ENCODE results near the gene SBF1. TPM values are rescaled to one million over a fixed set of nuclear protein-coding genes. Genes with fewer than 3 reads are reported as not detected.

Gene SBF1
- total and polyA plus RNA-seq, 7 donors: 42.1 to 98.0 (median 75.3) TPM

GRCh38 chr22:50467341-50467740 lies 7.5 kb downstream of the SBF1 start:
- intact Hi-C loops (cut with DNase I): no loop called here
- H3K27me3 ChIP-seq (ENCODE audit: insufficient read depth in 3 of 3, low read length in 2 of 3): no peaks in the 10 kb centered on the region
- peaks cover 3 to 54% of the 10 kb centered on the region in 2 donors for H3K36me3 ChIP-seq (ENCODE audit: insufficient read depth in 1 of 2, low read depth in 1 of 2)
- H3K9me3 ChIP-seq: no peaks in the 10 kb centered on the region
- H3K4me3 ChIP-seq: no peak overlapping the region
- no peak for DNase-seq
- 90 to 92% (median 91%) methylated on average over 19 to 24 of the region's 24 CpGs for WGBS, 3 donors
- peaks cover 35% of the 10 kb centered on the region for H3K4me1 ChIP-seq
- H3K27ac ChIP-seq: no peak overlapping the region
- ATAC-seq: no peak
- TF ChIP-seq, protein P1, sequence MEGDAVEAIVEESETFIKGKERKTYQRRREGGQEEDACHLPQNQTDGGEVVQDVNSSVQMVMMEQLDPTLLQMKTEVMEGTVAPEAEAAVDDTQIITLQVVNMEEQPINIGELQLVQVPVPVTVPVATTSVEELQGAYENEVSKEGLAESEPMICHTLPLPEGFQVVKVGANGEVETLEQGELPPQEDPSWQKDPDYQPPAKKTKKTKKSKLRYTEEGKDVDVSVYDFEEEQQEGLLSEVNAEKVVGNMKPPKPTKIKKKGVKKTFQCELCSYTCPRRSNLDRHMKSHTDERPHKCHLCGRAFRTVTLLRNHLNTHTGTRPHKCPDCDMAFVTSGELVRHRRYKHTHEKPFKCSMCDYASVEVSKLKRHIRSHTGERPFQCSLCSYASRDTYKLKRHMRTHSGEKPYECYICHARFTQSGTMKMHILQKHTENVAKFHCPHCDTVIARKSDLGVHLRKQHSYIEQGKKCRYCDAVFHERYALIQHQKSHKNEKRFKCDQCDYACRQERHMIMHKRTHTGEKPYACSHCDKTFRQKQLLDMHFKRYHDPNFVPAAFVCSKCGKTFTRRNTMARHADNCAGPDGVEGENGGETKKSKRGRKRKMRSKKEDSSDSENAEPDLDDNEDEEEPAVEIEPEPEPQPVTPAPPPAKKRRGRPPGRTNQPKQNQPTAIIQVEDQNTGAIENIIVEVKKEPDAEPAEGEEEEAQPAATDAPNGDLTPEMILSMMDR (IDR thresholded peaks at IDR 0.05): no peak

DNA sequence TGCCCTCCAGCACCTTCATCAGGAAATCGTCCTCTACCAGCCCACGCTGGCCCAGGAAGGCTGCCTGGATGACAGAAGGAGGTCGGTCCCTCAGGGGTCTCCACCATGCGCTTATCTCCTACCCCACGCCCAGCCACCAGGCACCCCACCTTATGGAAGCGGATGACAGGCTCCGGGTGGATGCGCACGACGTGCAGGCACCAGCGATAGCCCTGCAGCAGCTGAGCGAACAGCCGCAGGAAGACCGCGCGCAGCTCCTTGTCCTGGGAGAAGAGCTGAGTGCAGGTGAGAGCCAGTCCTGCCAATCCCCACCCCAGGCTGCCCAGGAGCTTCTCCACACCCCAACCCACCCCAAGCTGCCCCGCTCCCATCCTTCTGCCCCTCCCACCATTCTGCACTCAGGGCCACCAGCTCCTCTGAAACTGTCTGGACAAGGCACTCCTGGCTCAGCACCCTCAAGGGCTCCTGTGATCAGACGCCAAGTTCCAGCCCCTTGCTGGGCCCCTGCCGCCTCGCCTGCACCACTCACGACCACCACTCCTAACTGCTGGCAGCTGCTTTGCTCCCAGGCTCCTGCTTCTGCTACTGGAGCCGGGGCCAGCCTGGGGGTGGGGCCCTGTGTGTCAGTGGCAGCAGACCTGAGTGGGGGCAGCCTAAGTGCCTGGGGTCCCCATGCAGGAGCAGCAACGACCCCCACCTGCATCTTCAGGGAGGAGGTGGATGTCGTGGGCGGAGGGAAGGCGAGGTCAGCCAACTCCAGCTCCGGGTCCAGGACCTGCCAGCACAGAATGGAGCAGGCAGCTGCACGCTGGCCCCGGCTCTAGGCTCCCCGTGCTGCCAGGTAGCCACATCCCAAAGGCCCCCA lies 9.5 kb downstream of the SBF1 start:
- Histone ChIP-seq H3K36me3 (ENCODE audit: insufficient read depth in 1 of 2, low read depth in 1 of 2) (peaks cover 3 to 74% of the 10 kb centered on the region in 2 donors), H3K4me3 (no peak overlapping the region), H3K9me3 (no peaks in the 10 kb centered on the region), H3K4me1 (peaks cover 14% of the 10 kb centered on the region), H3K27me3 (ENCODE audit: insufficient read depth in 3 of 3, low read length in 2 of 3) (no peaks in the 10 kb centered on the region), H3K27ac (no peak overlapping the region)
- TF ChIP-seq, protein P1 (IDR thresholded peaks at IDR 0.05): no peak
- intact Hi-C loops (cut with DNase I): no loop called here
- no peak for ATAC-seq
- WGBS, 3 donors: 90 to 92% (median 90%) methylated on average over 30 of the region's 30 CpGs
- no peak for DNase-seq

- 89 to 93% (median 91%) methylated on average over 24 of the region's 24 CpGs for WGBS, 3 donors
- no peak for ATAC-seq
- TF ChIP-seq, protein P1 (IDR thresholded peaks at IDR 0.05): no peak
- Histone ChIP-seq H3K4me1 (peaks cover 7% of the 10 kb centered on the region), H3K9me3 (no peaks in the 10 kb centered on the region), H3K27me3 (ENCODE audit: insufficient read depth in 3 of 3, low read length in 2 of 3) (no peaks in the 10 kb centered on the region), H3K36me3 (ENCODE audit: insufficient read depth in 1 of 2, low read depth in 1 of 2) (peaks cover 3 to 83% of the 10 kb centered on the region in 2 donors), H3K4me3 (no peak overlapping the region), H3K27ac (no peak overlapping the region)
- no peak for DNase-seq
- intact Hi-C loops (cut with DNase I): no loop called here
Measured at GRCh38 chr22:50464451-50464850, 10.4 kb downstream of the SBF1 start.

- H3K27me3 ChIP-seq (ENCODE audit: insufficient read depth in 3 of 3, low read length in 2 of 3): no peaks in the 10 kb centered on the region
- intact Hi-C loops (cut with DNase I): no loop called here
- H3K27ac ChIP-seq: no peak overlapping the region
- no peaks in the 10 kb centered on the region for H3K9me3 ChIP-seq
- no peaks in the 10 kb centered on the region for H3K4me1 ChIP-seq
- no peak overlapping the region for H3K4me3 ChIP-seq
- DNase-seq: no peak
- 87 to 93% (median 91%) methylated on average over 27 to 28 of the region's 28 CpGs for WGBS, 3 donors
- ATAC-seq: no peak
- H3K36me3 ChIP-seq (ENCODE audit: insufficient read depth in 1 of 2, low read depth in 1 of 2): peaks cover 3 to 94% of the 10 kb centered on the region in 2 donors
- TF ChIP-seq, protein P1 (IDR thresholded peaks at IDR 0.05): no peak
Measured at GRCh38 chr22:50463188-50463900, 11.5 kb downstream of the SBF1 start.
